Endothelial cell of hepatic sinusoid (primary cell): ENCODE measurements around the gene PLAU.

Experiments
- in situ Hi-C: cut with HindIII; loops from 2 replicates; pipeline ENCODE4 v1.10.0; 2017; ENCODE audit warnings: low sequenced_read_pairs

Gene PLAU

GRCh38 chr10:73876157-73876556 is 34.8 kb upstream of the PLAU start:
- in situ Hi-C loops: loop anchor here (25.0 kb wide), 1 partner anchor 236 kb away; no protein-coding TSS in a partner anchor

- in situ Hi-C loops: loop anchor here (25.0 kb wide), 1 partner anchor 236 kb away; no protein-coding TSS in a partner anchor
These were observed 34.4 kb upstream of the PLAU start for GRCh38 chr10:73876566-73876965.

- in situ Hi-C loops: loop anchor here (25.0 kb wide), 1 partner anchor 235 kb away; no protein-coding TSS in a partner anchor
These were observed 34.0 kb upstream of the PLAU start for GRCh38 chr10:73876971-73877370.

GRCh38 chr10:73877533-73878160 is 33.3 kb upstream of the PLAU start:
- in situ Hi-C loops: loop anchor here (25.0 kb wide), 1 partner anchor 235 kb away; no protein-coding TSS in a partner anchor

- in situ Hi-C loops: loop anchor here (25.0 kb wide), 1 partner anchor 234 kb away; no protein-coding TSS in a partner anchor
These were observed 32.6 kb upstream of the PLAU start for GRCh38 chr10:73878365-73878764.

- in situ Hi-C loops: loop anchor here (5.0 to 25.0 kb wide), 3 partner anchors 32 to 233 kb away; no protein-coding TSS in a partner anchor
These were observed 31.4 kb upstream of the PLAU start for GRCh38 chr10:73879296-73880173.

GRCh38 chr10:73881221-73881919 is 29.6 kb upstream of the PLAU start:
- in situ Hi-C loops: loop anchor here (5.0 to 25.0 kb wide), 3 partner anchors 34 to 231 kb away; no protein-coding TSS in a partner anchor

- in situ Hi-C loops: loop anchor here (5.0 to 25.0 kb wide), 3 partner anchors 37 to 228 kb away; no protein-coding TSS in a partner anchor
These were observed 26.9 kb upstream of the PLAU start for GRCh38 chr10:73884017-73884416.

- in situ Hi-C loops: loop anchor here (25.0 kb wide), 1 partner anchor 226 kb away; no protein-coding TSS in a partner anchor
These were observed 24.8 kb upstream of the PLAU start for GRCh38 chr10:73886085-73886529.

GRCh38 chr10:73886661-73887293 is 24.2 kb upstream of the PLAU start:
- in situ Hi-C loops: loop anchor here (25.0 kb wide), 1 partner anchor 226 kb away; no protein-coding TSS in a partner anchor

GRCh38 chr10:73887294-73888039 is 23.5 kb upstream of the PLAU start:
- in situ Hi-C loops: loop anchor here (25.0 kb wide), 1 partner anchor 225 kb away; no protein-coding TSS in a partner anchor

- in situ Hi-C loops: loop anchor here (25.0 kb wide), 1 partner anchor 224 kb away; no protein-coding TSS in a partner anchor
These were observed 22.4 kb upstream of the PLAU start for GRCh38 chr10:73888514-73888913.

- in situ Hi-C loops: loop anchor here (25.0 kb wide), 1 partner anchor 223 kb away; no protein-coding TSS in a partner anchor
These were observed 21.9 kb upstream of the PLAU start for GRCh38 chr10:73889014-73889413.

- in situ Hi-C loops: loop anchor here (25.0 kb wide), 1 partner anchor 223 kb away; no protein-coding TSS in a partner anchor
These were observed 21.5 kb upstream of the PLAU start for GRCh38 chr10:73889416-73889815.

- in situ Hi-C loops: loop anchor here (25.0 kb wide), 1 partner anchor 222 kb away; no protein-coding TSS in a partner anchor
These were observed 20.7 kb upstream of the PLAU start for GRCh38 chr10:73890261-73890660.

- in situ Hi-C loops: loop anchor here (25.0 kb wide), 1 partner anchor 221 kb away; no protein-coding TSS in a partner anchor
These were observed 20.1 kb upstream of the PLAU start for GRCh38 chr10:73890830-73891229.

- in situ Hi-C loops: loop anchor here (25.0 kb wide), 1 partner anchor 221 kb away; no protein-coding TSS in a partner anchor
These were observed 19.4 kb upstream of the PLAU start for GRCh38 chr10:73891540-73891939.

- in situ Hi-C loops: loop anchor here (25.0 kb wide), 1 partner anchor 220 kb away; no protein-coding TSS in a partner anchor
These were observed 18.5 kb upstream of the PLAU start for GRCh38 chr10:73892310-73893030.
